IgD-negative memory B cell (primary cell): Measurements from ENCODE around the gene MANSC1. TPM values are rescaled to one million over a fixed set of nuclear protein-coding genes. Genes with fewer than 3 reads are reported as not detected.
A peak's percentile ranks its signal among the peaks of the same experiment; 100 is the strongest.

Experiments used
- H3K27ac Mint-ChIP-seq, 3 donors: one replicate each; pipeline ENCODE4 v1.8.0; 2020 to 2022; ENCODE audit warnings: mild to moderate bottlenecking in 3 of 3, mixed read lengths in 3 of 3, moderate library complexity in 1 of 3
- H3K27me3 Mint-ChIP-seq: one replicate; pipeline ENCODE4 v1.8.0; 2021; ENCODE audit warnings: mixed read lengths
- H3K36me3 Mint-ChIP-seq: one replicate; pipeline ENCODE4 v1.8.0; 2020; ENCODE audit warnings: mild to moderate bottlenecking, mixed read lengths
- H3K4me1 Mint-ChIP-seq, 3 donors: one replicate each; pipeline ENCODE4 v1.8.0; 2020 to 2022; ENCODE audit warnings: mixed read lengths in 3 of 3, mild to moderate bottlenecking in 1 of 3
- H3K4me3 Mint-ChIP-seq, 4 donors: one replicate each; pipeline ENCODE4 v1.8.0; 2020 to 2022; ENCODE audit warnings: mild to moderate bottlenecking in 4 of 4, mixed read lengths in 4 of 4, moderate library complexity in 3 of 4
- H3K9me3 Mint-ChIP-seq, 3 donors: one replicate each; pipeline ENCODE4 v1.8.0; 2020 to 2021; ENCODE audit warnings: mixed read lengths in 3 of 3, mild to moderate bottlenecking in 1 of 3
- polyA plus RNA-seq: library from polyadenylated mRNA; unstranded; fragments of 300-500 nt; fragmentation: Illumina TruSeq; gene quantifications from one replicate; pipeline ENCODE4 v1.2.3, GENCODE V29; 2021

MANSC1 gene
- polyA plus RNA-seq, 1 donor from 2014 or later = 0.23 TPM

GRCh38 chr12:12376646-12377448, 26.8 kb upstream of the MANSC1 start:
- peaks cover 19% of the 10 kb centered on the region for H3K36me3 Mint-ChIP-seq
- H3K27me3 Mint-ChIP-seq = no peaks in the 10 kb centered on the region
- H3K27ac Mint-ChIP-seq = peak overlapping the region in 2 of 3 donors; percentile 19 to 81
- peaks cover 15 to 26% (median 22%) of the 10 kb centered on the region in 3 donors for H3K4me1 Mint-ChIP-seq
- no peaks in the 10 kb centered on the region for H3K9me3 Mint-ChIP-seq
- no peak overlapping the region for H3K4me3 Mint-ChIP-seq

- no peaks in the 10 kb centered on the region for H3K9me3 Mint-ChIP-seq
- no peak overlapping the region for H3K27ac Mint-ChIP-seq
- H3K4me1 Mint-ChIP-seq = peaks cover 5 to 16% (median 5%) of the 10 kb centered on the region in 3 donors
- no peaks in the 10 kb centered on the region for H3K27me3 Mint-ChIP-seq
- H3K4me3 Mint-ChIP-seq = no peak overlapping the region
- H3K36me3 Mint-ChIP-seq = peaks cover 13% of the 10 kb centered on the region
Measured at GRCh38 chr12:12372946-12373722, 23.1 kb upstream of the MANSC1 start.

- Mint-ChIP-seq H3K4me3 (no peak overlapping the region), H3K36me3 (peaks cover 8% of the 10 kb centered on the region), H3K27ac (peak overlapping the region in 2 of 3 donors; percentile 36 to 57)
Measured at GRCh38 chr12:12367482-12367998, 17.5 kb upstream of the MANSC1 start.

GRCh38 chr12:12366701-12367481, 16.8 kb upstream of the MANSC1 start:
- Mint-ChIP-seq H3K27ac (no peak overlapping the region), H3K4me3 (no peak overlapping the region), H3K27me3 (no peaks in the 10 kb centered on the region), H3K4me1 (peaks cover 11 to 15% (median 15%) of the 10 kb centered on the region in 3 donors), H3K36me3 (peaks cover 8% of the 10 kb centered on the region), H3K9me3 (no peaks in the 10 kb centered on the region)

More at GRCh38 chr12:12367482-12367998, 17.5 kb upstream of the MANSC1 start:
- Mint-ChIP-seq H3K9me3 (no peaks in the 10 kb centered on the region), H3K27me3 (no peaks in the 10 kb centered on the region), H3K4me1 (peaks cover 11 to 15% (median 11%) of the 10 kb centered on the region in 3 donors)

- no peak overlapping the region for H3K4me3 Mint-ChIP-seq
Measured at GRCh38 chr12:12365931-12366431, 15.9 kb upstream of the MANSC1 start.

GRCh38 chr12:12365446-12365802, 15.4 kb upstream of the MANSC1 start:
- H3K9me3 Mint-ChIP-seq = no peaks in the 10 kb centered on the region
- H3K36me3 Mint-ChIP-seq = peaks cover 8% of the 10 kb centered on the region
- no peak overlapping the region for H3K4me3 Mint-ChIP-seq
- H3K4me1 Mint-ChIP-seq = peaks cover 14 to 23% (median 20%) of the 10 kb centered on the region in 3 donors
- no peak overlapping the region for H3K27ac Mint-ChIP-seq
- no peaks in the 10 kb centered on the region for H3K27me3 Mint-ChIP-seq

More at GRCh38 chr12:12365931-12366431, 15.9 kb upstream of the MANSC1 start:
- peaks cover 8% of the 10 kb centered on the region for H3K36me3 Mint-ChIP-seq
- no peak overlapping the region for H3K27ac Mint-ChIP-seq
- peaks cover 14 to 23% (median 20%) of the 10 kb centered on the region in 3 donors for H3K4me1 Mint-ChIP-seq
- H3K27me3 Mint-ChIP-seq = no peaks in the 10 kb centered on the region
- H3K9me3 Mint-ChIP-seq = no peaks in the 10 kb centered on the region

- no peaks in the 10 kb centered on the region for H3K9me3 Mint-ChIP-seq
- peaks cover 6% of the 10 kb centered on the region for H3K36me3 Mint-ChIP-seq
- no peak overlapping the region for H3K4me3 Mint-ChIP-seq
- peaks cover 14 to 23% (median 20%) of the 10 kb centered on the region in 3 donors for H3K4me1 Mint-ChIP-seq
- no peak overlapping the region for H3K27ac Mint-ChIP-seq
- no peaks in the 10 kb centered on the region for H3K27me3 Mint-ChIP-seq
Measured at GRCh38 chr12:12364787-12365445, 14.9 kb upstream of the MANSC1 start.

- Mint-ChIP-seq H3K36me3 (no peaks in the 10 kb centered on the region), H3K27me3 (no peaks in the 10 kb centered on the region), H3K27ac (peak overlapping the region; percentile 96 to 100 (median 98)), H3K9me3 (no peaks in the 10 kb centered on the region), H3K4me1 (peaks cover 21 to 40% (median 25%) of the 10 kb centered on the region in 3 donors), H3K4me3 (peak overlapping the region; percentile 89 to 99 (median 96))
Measured at GRCh38 chr12:12358528-12358927, 8.5 kb upstream of the MANSC1 start.

- H3K9me3 Mint-ChIP-seq = no peaks in the 10 kb centered on the region
- no peaks in the 10 kb centered on the region for H3K36me3 Mint-ChIP-seq
- H3K4me1 Mint-ChIP-seq = peaks cover 22 to 44% (median 25%) of the 10 kb centered on the region in 3 donors
- no peaks in the 10 kb centered on the region for H3K27me3 Mint-ChIP-seq
- H3K27ac Mint-ChIP-seq = peak overlapping the region; percentile 96 to 100 (median 98)
- H3K4me3 Mint-ChIP-seq = peak overlapping the region; percentile 89 to 99 (median 96)
Measured at GRCh38 chr12:12357719-12358461, 7.8 kb upstream of the MANSC1 start.

- Mint-ChIP-seq H3K36me3 (no peaks in the 10 kb centered on the region), H3K27me3 (no peaks in the 10 kb centered on the region), H3K4me1 (peaks cover 22 to 42% (median 25%) of the 10 kb centered on the region in 3 donors), H3K27ac (peak within 1 kb of the TSS; percentile 96 to 100 (median 98)), H3K4me3 (peak within 1 kb of the TSS; percentile 89 to 99 (median 96)), H3K9me3 (no peaks in the 10 kb centered on the region)
Measured at GRCh38 chr12:12356896-12357718, 7.1 kb upstream of the MANSC1 start, which contains the start of gene BORCS5. Gene BORCS5, plus strand, starts transcription at chr12:12357078. Its CDS starts 374 bp downstream, at chr12:12357452.

GRCh38 chr12:12356467-12356895, 6.4 kb upstream of the MANSC1 start:
- Mint-ChIP-seq H3K27ac (peak overlapping the region; percentile 96 to 100 (median 98)), H3K4me1 (peaks cover 22 to 36% (median 23%) of the 10 kb centered on the region in 3 donors), H3K9me3 (no peaks in the 10 kb centered on the region), H3K4me3 (peak overlapping the region; percentile 89 to 99 (median 96)), H3K27me3 (no peaks in the 10 kb centered on the region), H3K36me3 (no peaks in the 10 kb centered on the region)

- H3K4me3 Mint-ChIP-seq = peak overlapping the region in 1 of 4 donors; percentile 58
- peaks cover 17 to 35% (median 22%) of the 10 kb centered on the region in 3 donors for H3K4me1 Mint-ChIP-seq
- no peaks in the 10 kb centered on the region for H3K36me3 Mint-ChIP-seq
- peaks cover 2% of the 10 kb centered on the region for H3K27me3 Mint-ChIP-seq
- peak overlapping the region in 2 of 3 donors; percentile 2 to 28 for H3K27ac Mint-ChIP-seq
- no peaks in the 10 kb centered on the region for H3K9me3 Mint-ChIP-seq
Measured at GRCh38 chr12:12353807-12354206, 3.8 kb upstream of the MANSC1 start.
